Measurements from ENCODE around the gene APOL3.

DNA sequence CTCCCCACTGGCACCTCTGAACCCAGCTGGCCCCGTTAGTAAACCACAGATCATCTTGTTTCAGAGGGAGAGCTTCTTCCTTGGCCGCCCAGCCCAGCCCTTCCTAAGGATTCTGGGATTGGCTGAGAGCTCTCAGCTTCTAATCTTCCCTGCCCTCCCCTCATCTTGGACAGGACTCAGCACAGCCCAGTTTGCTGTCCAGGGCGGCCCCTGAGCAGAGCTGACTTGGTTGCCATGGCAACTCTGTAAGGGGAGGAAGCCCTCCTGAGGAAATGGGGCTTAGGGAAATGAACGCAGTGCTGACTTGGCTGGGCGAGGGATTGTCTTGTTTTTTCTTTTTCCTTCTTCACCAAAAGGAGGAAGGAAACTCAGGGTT, 36.5 kb upstream of the APOL3 start:
- TF ChIP-seq POLR2A (IDR thresholded peaks at IDR 0.05; ENCODE audit: low read length): no peak
- no peak for TF ChIP-seq GATA1 (IDR thresholded peaks at IDR 0.05; ENCODE audit: low read depth, low read length)
